ENCODE measurements around the gene PPM1J. TPM values are rescaled to one million over a fixed set of nuclear protein-coding genes. Genes with fewer than 3 reads are reported as not detected.

PPM1J gene
- total RNA-seq, 1 experiment from 2014 or later, result 0.52 TPM

DNA sequence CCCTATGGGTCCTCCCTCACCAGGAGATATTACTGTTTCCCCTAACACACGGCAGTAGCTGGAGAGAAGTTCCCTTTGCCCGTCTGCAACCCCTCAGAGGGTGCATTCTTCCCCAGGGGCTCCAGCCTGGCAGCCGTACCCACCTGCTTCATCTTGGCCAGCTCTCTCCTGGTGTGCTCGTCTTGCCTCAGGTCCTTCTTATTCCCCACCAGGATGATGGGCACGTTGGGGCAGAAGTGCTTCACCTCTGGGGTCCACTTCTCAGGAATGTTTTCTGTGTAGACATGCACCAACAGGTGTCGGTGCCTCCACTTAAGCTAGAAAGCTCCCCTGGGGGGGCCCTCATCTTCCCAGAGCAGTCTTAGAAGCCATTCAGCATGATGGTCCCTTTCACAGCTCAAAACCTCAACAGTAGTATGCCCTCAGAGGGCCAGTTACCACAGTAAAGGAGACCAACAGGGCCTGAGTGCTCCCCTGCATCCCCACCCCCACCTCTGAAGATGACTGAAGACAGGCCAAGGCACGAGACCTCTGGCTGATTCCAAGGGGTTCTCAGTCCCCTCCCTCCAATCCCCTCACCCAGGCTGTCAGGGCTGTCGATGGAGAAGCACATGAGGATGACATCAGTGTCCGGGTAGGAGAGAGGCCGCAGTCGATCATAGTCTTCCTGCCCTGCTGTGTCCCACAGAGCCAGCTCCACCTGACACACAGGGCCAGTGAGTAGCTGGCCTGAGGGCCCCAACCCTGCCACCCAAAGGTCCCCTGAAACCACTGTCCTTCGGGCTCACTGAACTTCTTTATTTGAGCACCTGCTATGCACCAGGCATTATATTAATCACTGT is 12.5 kb downstream of the PPM1J start:
- POLR2A ChIA-PET (ENCODE audit: low non-redundant PET), result no interaction called here
- BruUV-seq (replicated peaks), result no TSS peak
- no peak overlapping the region for H3K4me3 ChIP-seq (ENCODE audit: low read depth, low read length, poor library complexity, severe bottlenecking)
- no peaks in the 10 kb centered on the region for H3K27me3 ChIP-seq (replicated peaks; ENCODE audit: insufficient read depth, low read depth, low read length, poor library complexity)
- intact Hi-C loops (cut with micrococcal nuclease; ENCODE audit: unreplicated experiment), result no loop called here
- TF ChIP-seq CTCF (conservative IDR thresholded peaks at IDR 0.05; ENCODE audit: low read depth, low read length), result no peak
- TF ChIP-seq EZH2 (IDR thresholded peaks at IDR 0.05; ENCODE audit: borderline replicate concordance, low read depth, low read length, poor library complexity, severe bottlenecking), result no peak
- peaks cover 42% of the 10 kb centered on the region for H3K4me1 ChIP-seq (ENCODE audit: insufficient read depth, low read length, poor library complexity, severe bottlenecking)
- no peak for DNase-seq (ENCODE audit: low spot score)
- H3K36me3 ChIP-seq (ENCODE audit: insufficient read depth, low read length, poor library complexity, severe bottlenecking), result peaks cover 28% of the 10 kb centered on the region
- CTCF ChIA-PET, result no interaction called here
- no peak overlapping the region for H3K27ac ChIP-seq (ENCODE audit: low read depth, low read length, poor library complexity, severe bottlenecking)
- no peaks in the 10 kb centered on the region for H3K9me3 ChIP-seq (ENCODE audit: low read depth, low read length, poor library complexity, severe bottlenecking)

DNA sequence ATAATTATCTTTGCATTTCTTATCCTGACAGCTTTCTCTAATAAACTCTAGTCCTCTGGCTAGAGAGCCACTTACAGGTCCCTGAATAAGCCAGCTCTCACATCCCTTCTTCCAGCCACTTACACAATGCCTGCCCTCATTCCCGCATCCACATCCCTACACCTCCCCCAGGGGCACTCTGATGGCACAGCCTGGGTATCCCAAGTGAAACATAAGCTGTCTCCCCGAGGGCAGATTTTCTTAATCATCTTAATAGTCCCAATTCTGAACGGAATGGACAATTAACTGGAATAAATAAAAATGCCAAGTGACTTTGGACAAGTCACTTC is 13.1 kb downstream of the PPM1J start:
- TF ChIP-seq EZH2 (IDR thresholded peaks at IDR 0.05; ENCODE audit: borderline replicate concordance, low read depth, low read length, poor library complexity, severe bottlenecking) (no peak), CTCF (conservative IDR thresholded peaks at IDR 0.05; ENCODE audit: low read depth, low read length) (no peak)
- no peaks in the 10 kb centered on the region for H3K9me3 ChIP-seq (ENCODE audit: low read depth, low read length, poor library complexity, severe bottlenecking)
- peaks cover 42% of the 10 kb centered on the region for H3K4me1 ChIP-seq (ENCODE audit: insufficient read depth, low read length, poor library complexity, severe bottlenecking)
- no TSS peak for BruUV-seq (replicated peaks)
- H3K27ac ChIP-seq (ENCODE audit: low read depth, low read length, poor library complexity, severe bottlenecking), result peak overlapping the region; percentile 78
- H3K27me3 ChIP-seq (replicated peaks; ENCODE audit: insufficient read depth, low read depth, low read length, poor library complexity), result no peaks in the 10 kb centered on the region
- intact Hi-C loops (cut with micrococcal nuclease; ENCODE audit: unreplicated experiment), result no loop called here
- CTCF ChIA-PET, result no interaction called here
- H3K36me3 ChIP-seq (ENCODE audit: insufficient read depth, low read length, poor library complexity, severe bottlenecking), result peaks cover 32% of the 10 kb centered on the region
- DNase-seq (ENCODE audit: low spot score), result no peak
- H3K4me3 ChIP-seq (ENCODE audit: low read depth, low read length, poor library complexity, severe bottlenecking), result no peak overlapping the region
- POLR2A ChIA-PET (ENCODE audit: low non-redundant PET), result no interaction called here

GRCh38 chr1:112701227-112702066 is 13.7 kb downstream of the PPM1J start:
- ChIA-PET CTCF (no interaction called here), POLR2A (ENCODE audit: low non-redundant PET) (no interaction called here)
- Histone ChIP-seq H3K27ac (ENCODE audit: low read depth, low read length, poor library complexity, severe bottlenecking) (peak overlapping the region; percentile 78), H3K36me3 (ENCODE audit: insufficient read depth, low read length, poor library complexity, severe bottlenecking) (peaks cover 37% of the 10 kb centered on the region), H3K4me1 (ENCODE audit: insufficient read depth, low read length, poor library complexity, severe bottlenecking) (peaks cover 42% of the 10 kb centered on the region), H3K9me3 (ENCODE audit: low read depth, low read length, poor library complexity, severe bottlenecking) (no peaks in the 10 kb centered on the region), H3K27me3 (replicated peaks; ENCODE audit: insufficient read depth, low read depth, low read length, poor library complexity) (no peaks in the 10 kb centered on the region), H3K4me3 (ENCODE audit: low read depth, low read length, poor library complexity, severe bottlenecking) (no peak overlapping the region)
- TSS peak; percentile 33 for BruUV-seq (replicated peaks)
- intact Hi-C loops (cut with micrococcal nuclease; ENCODE audit: unreplicated experiment), result no loop called here
- no peak for DNase-seq (ENCODE audit: low spot score)
- TF ChIP-seq EZH2 (IDR thresholded peaks at IDR 0.05; ENCODE audit: borderline replicate concordance, low read depth, low read length, poor library complexity, severe bottlenecking) (no peak), CTCF (conservative IDR thresholded peaks at IDR 0.05; ENCODE audit: low read depth, low read length) (no peak)
